HepG2 (cell line): ENCODE results near the gene GFAP.

ENCODE experiments used
- CTCF ChIP-seq: sonication (generic); formaldehyde crosslinking; IDR thresholded peaks from 2 replicates; pipeline ENCODE4 v1.5.0; 2020; ENCODE audit warnings: mild to moderate bottlenecking, missing genetic modification reagents, moderate library complexity
- FOXK2 ChIP-seq: fragments of 450-650 bp; IDR thresholded peaks from 2 replicates; pipeline ENCODE4 v1.6.1; 2016
- HMGXB4 ChIP-seq, 2 experiments: sonication (generic) in 1 of 2; formaldehyde crosslinking in 1 of 2; IDR thresholded peaks; 2 replicates each; pipeline versions ENCODE4 v1.4.0 to v1.6.1; 2018 to 2020; ENCODE audit warnings: missing genetic modification reagents in 2 of 2, borderline replicate concordance in 1 of 2, low read depth in 1 of 2, mild to moderate bottlenecking in 1 of 2, missing biosample characterization in 1 of 2
- MEIS1 ChIP-seq: sonication (generic); formaldehyde crosslinking; IDR thresholded peaks from 2 replicates; pipeline ENCODE4 v1.9.0; 2021; ENCODE audit warnings: mild to moderate bottlenecking, missing genetic modification reagents, moderate library complexity, borderline replicate concordance
- RBFOX2 ChIP-seq: fragments of 200-400 bp; formaldehyde crosslinking; IDR thresholded peaks from 2 replicates; pipeline ENCODE4 v1.6.1; 2017; ENCODE audit warnings: low read depth, mild to moderate bottlenecking, low read length
- ZNF709 ChIP-seq: sonication (generic); formaldehyde crosslinking; IDR thresholded peaks from 2 replicates; pipeline ENCODE4 v1.5.0; 2020; ENCODE audit warnings: mild to moderate bottlenecking, missing genetic modification reagents
- ZSCAN29 ChIP-seq: sonication (generic); formaldehyde crosslinking; conservative IDR thresholded peaks from 2 replicates; pipeline ENCODE4 v1.4.0; 2020; ENCODE audit warnings: mild to moderate bottlenecking, missing genetic modification reagents

- TF ChIP-seq ZNF709, result no peak
- TF ChIP-seq FOXK2, result no peak
- TF ChIP-seq CTCF (CRISPR knock-in tag), result no peak
- TF ChIP-seq HMGXB4 (CRISPR knock-in tag; IDR thresholded peaks at IDR 0.05; ENCODE audit: borderline replicate concordance in 1 of 2, low read depth in 1 of 2), result no peak
- no peak for TF ChIP-seq RBFOX2
- no peak for TF ChIP-seq MEIS1 (CRISPR knock-in tag)
- no peak for TF ChIP-seq ZSCAN29
Measured at GRCh38 chr17:44952946-44953475, 37.7 kb upstream of the GFAP start.
